Right atrium auricular region (tissue), 2 donors: ENCODE results near the gene CNTNAP2. TPM values are rescaled to one million over a fixed set of nuclear protein-coding genes. Genes with fewer than 3 reads are reported as not detected.
"Not testable (repeated sequence)": the region's sequence is repeated elsewhere in the genome, so short reads cannot be mapped to it uniquely, and the experiment has no call there.

Experiments used
- DNase-seq: peaks from one replicate; pipeline ENCODE4 v3.0.0-alpha.2; 2019; ENCODE audit warnings: low spot score
- H3K27ac ChIP-seq, 2 donors: fragments of 200-600 bp; sonication (generic); 1 replicate in 1 of 2; 2 replicates in 1 of 2; pipeline ENCODE4 v1.5.1; 2016 to 2019
- H3K27me3 ChIP-seq, 2 donors: fragments of 200-600 bp; sonication (generic); one replicate each; pipeline versions ENCODE4 v1.5.1 to v1.6.0; 2017 to 2019
- H3K36me3 ChIP-seq: fragments of 200-600 bp; sonication (generic); one replicate; pipeline ENCODE4 v1.5.1; 2016
- H3K4me1 ChIP-seq, 2 donors: fragments of 200-600 bp; sonication (generic); one replicate each; pipeline versions ENCODE4 v1.5.1 to v1.6.0; 2017 to 2019
- H3K4me3 ChIP-seq, 2 donors: fragments of 200-600 bp; sonication (generic); 1 replicate in 1 of 2; 2 replicates in 1 of 2; pipeline ENCODE4 v1.5.1; 2017 to 2019; ENCODE audit warnings: mild to moderate bottlenecking in 1 of 2, moderate library complexity in 1 of 2
- H3K9me3 ChIP-seq, 2 donors: fragments of 200-600 bp; sonication (generic); one replicate each; pipeline ENCODE4 v1.5.1; 2019
- total RNA-seq, 2 donors: library from RNA; depleted of rRNA; stranded (reverse); fragments of >200 nt; gene quantifications; one replicate each; pipeline ENCODE4 v1.1.0, GENCODE V29; 2016
- TF ChIP-seq, protein P1 (sequence below), 2 donors: fragments of 200-600 bp; sonication (generic); IDR thresholded peaks; one replicate each; pipeline ENCODE4 v1.5.1; 2019; ENCODE audit warnings: antibody characterized with exemption in 2 of 2

CNTNAP2 gene
- total RNA-seq, 2 donors from 2014 or later, result 1.1 to 1.7 TPM

DNA sequence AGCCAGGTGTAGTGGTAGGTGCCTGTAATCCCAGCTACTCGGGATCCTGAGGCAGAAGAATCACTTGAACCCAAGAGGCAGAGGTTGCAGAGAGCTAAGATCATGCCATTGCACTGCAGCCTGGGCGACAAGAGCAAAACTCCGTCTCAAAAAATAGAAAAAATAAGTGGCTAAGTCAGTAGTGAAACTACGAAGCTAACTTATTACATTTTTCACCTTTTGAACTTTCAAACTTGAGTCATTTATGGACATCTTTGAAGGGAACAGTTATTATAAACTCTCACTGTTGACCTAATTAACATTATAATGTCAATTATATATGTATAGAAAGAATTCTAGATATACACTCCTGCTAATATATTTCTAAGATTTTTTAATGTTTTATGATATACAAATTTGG lies 1932.5 kb downstream of the CNTNAP2 start:
- Histone ChIP-seq H3K4me1 (no peaks in the 10 kb centered on the region), H3K27me3 (no peaks in the 10 kb centered on the region), H3K4me3 (no peak overlapping the region), H3K27ac (no peak overlapping the region), H3K9me3 (peaks cover 0 to 6% of the 10 kb centered on the region in 2 donors), H3K36me3 (no peaks in the 10 kb centered on the region)
- DNase-seq, result no peak
- TF ChIP-seq, protein P1, sequence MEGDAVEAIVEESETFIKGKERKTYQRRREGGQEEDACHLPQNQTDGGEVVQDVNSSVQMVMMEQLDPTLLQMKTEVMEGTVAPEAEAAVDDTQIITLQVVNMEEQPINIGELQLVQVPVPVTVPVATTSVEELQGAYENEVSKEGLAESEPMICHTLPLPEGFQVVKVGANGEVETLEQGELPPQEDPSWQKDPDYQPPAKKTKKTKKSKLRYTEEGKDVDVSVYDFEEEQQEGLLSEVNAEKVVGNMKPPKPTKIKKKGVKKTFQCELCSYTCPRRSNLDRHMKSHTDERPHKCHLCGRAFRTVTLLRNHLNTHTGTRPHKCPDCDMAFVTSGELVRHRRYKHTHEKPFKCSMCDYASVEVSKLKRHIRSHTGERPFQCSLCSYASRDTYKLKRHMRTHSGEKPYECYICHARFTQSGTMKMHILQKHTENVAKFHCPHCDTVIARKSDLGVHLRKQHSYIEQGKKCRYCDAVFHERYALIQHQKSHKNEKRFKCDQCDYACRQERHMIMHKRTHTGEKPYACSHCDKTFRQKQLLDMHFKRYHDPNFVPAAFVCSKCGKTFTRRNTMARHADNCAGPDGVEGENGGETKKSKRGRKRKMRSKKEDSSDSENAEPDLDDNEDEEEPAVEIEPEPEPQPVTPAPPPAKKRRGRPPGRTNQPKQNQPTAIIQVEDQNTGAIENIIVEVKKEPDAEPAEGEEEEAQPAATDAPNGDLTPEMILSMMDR (IDR thresholded peaks at IDR 0.05), result no peak

DNA sequence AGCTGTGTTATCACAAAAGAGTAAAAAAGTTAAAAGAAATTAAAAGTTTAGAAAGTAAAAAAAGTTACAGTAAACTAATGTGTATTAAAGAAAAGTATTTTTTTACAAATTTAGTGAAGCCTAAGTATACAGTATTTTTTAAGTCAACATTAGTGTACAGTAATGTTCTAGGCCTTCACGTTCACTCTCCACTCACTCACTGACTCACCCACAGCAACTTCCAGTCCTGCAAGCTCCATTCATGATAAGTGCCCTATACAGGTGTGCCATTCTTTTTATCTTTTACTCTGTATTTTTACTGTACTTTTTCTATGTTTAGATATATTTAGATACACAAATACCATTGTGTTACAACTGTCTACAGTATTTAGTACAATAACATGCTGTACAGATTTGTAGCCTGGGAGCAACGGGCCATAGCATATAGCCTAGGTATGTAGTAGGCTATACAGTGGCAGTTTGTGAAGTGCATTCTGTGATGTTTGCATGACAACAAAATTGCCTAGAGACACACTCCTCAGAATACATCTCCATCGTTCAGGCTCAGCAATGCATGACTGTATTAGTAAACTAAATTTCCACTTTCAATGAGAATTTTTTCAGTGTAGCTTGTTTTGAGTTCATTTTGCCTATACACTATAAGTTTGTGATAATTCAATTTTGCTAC lies 1934.0 kb downstream of the CNTNAP2 start:
- H3K27ac ChIP-seq, result no peak overlapping the region
- no peaks in the 10 kb centered on the region for H3K27me3 ChIP-seq
- DNase-seq, result no peak
- TF ChIP-seq, protein P1 (IDR thresholded peaks at IDR 0.05), result no peak
- no peaks in the 10 kb centered on the region for H3K36me3 ChIP-seq
- no peaks in the 10 kb centered on the region for H3K4me1 ChIP-seq
- peaks cover 0 to 3% of the 10 kb centered on the region in 2 donors for H3K9me3 ChIP-seq
- H3K4me3 ChIP-seq, result no peak overlapping the region

DNA sequence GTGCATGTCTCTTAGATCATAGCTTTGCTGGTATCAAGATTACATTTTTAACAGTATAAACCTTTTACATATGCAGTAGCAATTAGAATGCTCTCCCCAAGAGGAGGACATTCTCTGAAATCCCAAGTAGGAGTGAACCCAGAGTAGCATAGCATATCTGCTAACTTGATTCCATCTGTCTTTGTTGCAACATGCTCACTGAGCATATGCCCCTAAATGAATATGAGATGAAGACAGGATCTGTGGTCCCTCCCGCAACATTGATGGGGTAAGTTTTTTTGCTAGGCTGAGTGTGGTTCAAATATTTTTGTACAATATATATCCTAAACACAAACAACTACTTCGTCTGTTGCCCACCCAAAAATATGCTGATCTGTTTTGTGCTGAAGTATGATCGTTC lies 1939.8 kb downstream of the CNTNAP2 start:
- Histone ChIP-seq H3K9me3 (no peaks in the 10 kb centered on the region), H3K4me3 (no peak overlapping the region), H3K27ac (no peak overlapping the region), H3K4me1 (no peaks in the 10 kb centered on the region), H3K27me3 (no peaks in the 10 kb centered on the region), H3K36me3 (no peaks in the 10 kb centered on the region)
- no peak for DNase-seq
- TF ChIP-seq, protein P1 (IDR thresholded peaks at IDR 0.05), result no peak

DNA sequence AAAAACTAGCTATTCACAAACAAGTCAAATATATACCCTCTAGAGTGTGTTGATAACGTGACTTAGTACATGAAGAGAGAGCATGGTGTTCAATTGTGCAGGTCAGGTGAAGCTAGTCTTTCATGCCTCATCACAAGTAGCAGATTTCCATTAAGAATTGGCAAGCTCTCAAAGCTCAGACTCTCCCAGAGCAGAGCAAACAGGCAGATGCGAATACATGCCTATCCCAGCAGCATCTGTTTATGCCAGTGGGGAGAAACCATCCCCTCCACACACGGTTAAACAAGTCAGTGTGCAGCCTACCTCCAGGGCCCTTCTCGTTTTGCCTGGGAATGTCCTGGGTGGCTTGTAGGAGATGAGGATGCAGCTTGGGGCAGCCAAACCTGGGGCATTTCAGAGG lies 1941.5 kb downstream of the CNTNAP2 start:
- no peak overlapping the region for H3K27ac ChIP-seq
- H3K27me3 ChIP-seq, result no peaks in the 10 kb centered on the region
- H3K4me1 ChIP-seq, result no peaks in the 10 kb centered on the region
- DNase-seq, result no peak
- H3K4me3 ChIP-seq, result no peak overlapping the region
- H3K9me3 ChIP-seq, result no peaks in the 10 kb centered on the region
- TF ChIP-seq, protein P1 (IDR thresholded peaks at IDR 0.05), result no peak
- no peaks in the 10 kb centered on the region for H3K36me3 ChIP-seq

DNA sequence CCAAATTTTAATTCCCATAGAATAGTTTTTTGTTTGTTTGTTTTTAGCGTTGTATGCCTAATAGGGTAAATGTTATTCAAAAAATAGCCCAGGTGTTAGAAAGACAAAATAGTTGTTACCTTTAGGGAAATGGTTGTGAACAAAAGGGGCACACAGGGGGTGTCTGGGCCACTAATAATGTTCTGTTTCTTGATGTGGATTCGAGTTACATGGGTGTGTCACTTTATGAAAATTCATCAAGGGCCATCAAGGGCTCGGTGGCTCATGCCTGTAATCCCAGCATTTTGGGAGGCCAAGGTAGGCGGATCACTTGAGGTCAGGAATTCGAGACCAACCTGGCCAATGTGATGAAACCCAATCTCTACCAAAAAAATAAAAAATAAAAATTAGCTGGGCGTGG lies 1942.2 kb downstream of the CNTNAP2 start:
- Histone ChIP-seq H3K4me1 (no peaks in the 10 kb centered on the region), H3K4me3 (no peak overlapping the region), H3K9me3 (no peaks in the 10 kb centered on the region), H3K27me3 (no peaks in the 10 kb centered on the region), H3K27ac (no peak overlapping the region), H3K36me3 (no peaks in the 10 kb centered on the region)
- TF ChIP-seq, protein P1 (IDR thresholded peaks at IDR 0.05), result no peak
- DNase-seq, result no peak

DNA sequence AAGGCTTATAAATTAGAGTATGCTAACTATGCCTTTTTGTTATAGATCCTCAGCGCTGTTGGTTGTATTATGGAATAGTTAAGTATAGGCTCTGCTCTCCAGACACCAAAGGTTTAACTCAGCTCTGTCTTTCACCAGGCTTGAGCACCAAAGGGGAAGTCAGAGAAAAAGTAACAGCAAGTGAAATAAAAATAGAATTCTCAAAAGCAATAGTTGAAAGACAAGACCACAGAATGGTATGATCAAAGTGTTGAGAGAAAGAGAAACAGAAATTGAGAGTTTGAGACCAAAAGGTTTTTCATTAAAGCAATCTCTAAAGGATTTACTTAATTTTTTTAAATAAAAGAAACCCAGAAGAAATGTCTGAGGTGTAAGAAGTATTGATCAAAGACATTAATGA lies 1944.1 kb downstream of the CNTNAP2 start:
- no peak overlapping the region for H3K27ac ChIP-seq
- H3K36me3 ChIP-seq, result no peaks in the 10 kb centered on the region
- H3K9me3 ChIP-seq, result no peaks in the 10 kb centered on the region
- no peak for DNase-seq
- no peaks in the 10 kb centered on the region for H3K4me1 ChIP-seq
- no peak overlapping the region for H3K4me3 ChIP-seq
- TF ChIP-seq, protein P1 (IDR thresholded peaks at IDR 0.05), result no peak
- H3K27me3 ChIP-seq, result no peaks in the 10 kb centered on the region

DNA sequence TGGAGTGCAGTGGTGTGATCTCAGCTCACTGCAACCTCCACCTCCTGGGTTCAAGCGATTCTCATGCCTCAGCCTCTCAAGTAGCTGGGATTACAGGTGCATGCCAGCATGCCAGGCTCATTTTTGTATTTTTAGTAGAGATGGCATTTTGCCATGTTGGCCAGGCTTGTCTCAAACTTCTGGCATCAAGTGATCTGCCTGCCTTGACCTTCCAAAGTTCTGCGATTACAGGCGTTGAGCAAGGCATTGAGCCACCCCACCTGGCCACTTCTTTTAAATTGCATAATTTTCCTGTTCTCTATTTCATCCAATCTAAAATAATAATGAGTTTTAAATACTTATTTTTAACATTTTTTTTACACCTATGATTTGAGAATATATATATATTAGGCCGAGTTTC lies 1961.5 kb downstream of the CNTNAP2 start:
- DNase-seq, H3K36me3 ChIP-seq, H3K27ac ChIP-seq, H3K4me1 ChIP-seq, H3K9me3 ChIP-seq, H3K27me3 ChIP-seq, H3K4me3 ChIP-seq: not testable (repeated sequence)
